C1 segment of cervical spinal cord (tissue), 14 donors: Measurements from ENCODE around the gene TMEM239.
"Not testable (repeated sequence)": the region's sequence is repeated elsewhere in the genome, so short reads cannot be mapped to it uniquely, and the experiment has no call there.

Experiments
- DNase-seq, 14 donors: peaks; one replicate each; lab custom pipeline; 2025; lab: John Stamatoyannopoulos, UW

TMEM239 gene

DNA sequence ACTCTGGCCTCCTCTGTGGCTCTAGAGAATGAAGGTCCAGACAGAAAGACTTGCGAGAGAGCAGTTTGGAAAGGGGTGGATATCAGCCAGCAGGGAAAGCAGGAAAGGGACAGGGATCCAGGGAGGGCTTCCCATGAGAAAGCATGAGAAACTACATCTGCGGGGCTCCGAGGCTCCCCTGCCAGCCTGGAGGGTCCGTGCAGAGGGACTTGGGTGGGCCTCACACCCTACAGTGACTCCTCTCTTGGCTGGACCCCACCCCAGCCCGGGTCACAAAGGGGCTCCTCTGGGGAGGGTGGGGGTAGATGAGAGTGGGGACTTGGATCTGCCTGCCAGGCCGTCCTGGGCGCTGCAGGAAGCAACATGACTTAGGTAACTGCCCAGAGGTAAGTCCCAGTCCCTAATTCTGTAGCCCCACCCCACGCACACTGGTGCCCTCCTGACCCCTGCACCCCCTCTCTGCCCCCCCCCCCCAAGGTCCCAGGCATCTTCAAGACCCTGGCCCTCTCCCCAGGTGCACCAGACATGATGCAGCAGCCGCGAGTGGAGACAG is at the start of gene TMEM239:
Gene TMEM239, plus strand, starts transcription at position 335 of the 553 bp plus-strand sequence. Its CDS starts 191 bp downstream, at position 526.
- no peak for DNase-seq

DNA sequence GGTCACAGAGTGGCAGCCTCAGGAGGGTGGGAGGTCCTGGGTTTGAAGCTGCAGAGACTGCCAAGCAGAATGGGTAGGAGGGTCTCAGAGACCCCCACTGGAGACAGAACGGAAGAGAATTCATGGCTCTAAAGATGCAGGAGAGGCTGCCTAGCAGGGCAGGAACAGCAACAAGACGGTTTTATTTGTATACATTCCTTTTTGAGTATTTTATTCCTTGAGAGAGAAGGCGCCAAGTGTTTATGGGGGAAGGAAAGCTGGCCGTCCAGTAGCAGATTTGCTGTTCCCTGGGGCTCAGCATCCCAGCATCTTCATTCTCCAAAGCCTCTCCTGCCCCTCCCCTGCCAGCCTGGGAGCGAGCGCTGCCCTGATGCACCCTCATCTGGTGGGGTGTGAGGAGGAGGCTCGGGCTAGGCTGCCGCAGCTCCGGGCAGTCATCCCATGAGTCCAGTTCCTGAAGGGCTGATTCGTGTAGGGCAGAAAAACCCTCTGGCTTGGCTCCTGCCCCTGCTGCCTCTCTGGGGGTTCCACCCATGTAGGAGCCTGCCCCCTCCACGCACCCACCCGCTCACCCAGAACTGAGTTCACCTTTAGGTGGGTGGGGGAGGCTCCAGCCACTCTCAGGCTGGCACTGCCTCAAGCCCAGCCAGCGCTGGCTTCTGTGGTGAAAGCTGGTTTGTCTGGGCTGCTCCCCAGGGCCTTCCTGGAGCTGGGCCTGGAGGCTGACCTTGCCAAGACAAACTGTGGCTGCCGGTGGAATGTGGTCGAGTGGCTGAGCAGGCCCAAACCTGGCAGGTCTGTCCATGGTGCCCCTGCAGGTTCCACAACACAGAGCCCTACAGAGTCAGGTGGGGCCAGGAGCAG is 48.2 kb upstream of the TMEM239 start:
- DNase-seq, result peak in 2 of 14 donors; percentile 7 to 9

GRCh38 chr20:2768632-2769015 is 47.5 kb upstream of the TMEM239 start:
- DNase-seq, result no peak

- not testable (repeated sequence) for DNase-seq
These were observed 46.1 kb upstream of the TMEM239 start for GRCh38 chr20:2770091-2770490.

DNA sequence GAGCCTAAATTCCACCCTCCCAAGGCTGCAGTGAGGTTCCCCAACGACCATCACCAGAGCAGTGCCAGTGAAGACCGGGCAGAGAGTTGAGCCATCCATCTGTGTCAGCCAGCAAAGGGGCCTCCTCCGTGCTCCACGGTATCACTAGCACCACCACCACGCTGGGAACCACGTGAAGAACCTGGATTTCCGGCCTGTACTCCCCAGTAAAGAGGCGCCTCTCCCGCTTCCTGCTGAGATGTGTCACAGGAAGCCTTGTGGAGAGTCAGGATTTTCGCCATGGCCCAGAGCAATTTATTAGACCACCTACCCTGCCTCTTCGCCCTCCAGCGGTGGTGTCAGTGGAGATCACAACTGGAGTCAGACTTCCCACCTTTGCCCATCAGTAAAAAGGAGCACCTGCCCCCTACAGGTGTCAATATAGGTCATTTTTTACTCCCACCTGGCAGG is 44.5 kb upstream of the TMEM239 start:
- DNase-seq, result no peak

DNA sequence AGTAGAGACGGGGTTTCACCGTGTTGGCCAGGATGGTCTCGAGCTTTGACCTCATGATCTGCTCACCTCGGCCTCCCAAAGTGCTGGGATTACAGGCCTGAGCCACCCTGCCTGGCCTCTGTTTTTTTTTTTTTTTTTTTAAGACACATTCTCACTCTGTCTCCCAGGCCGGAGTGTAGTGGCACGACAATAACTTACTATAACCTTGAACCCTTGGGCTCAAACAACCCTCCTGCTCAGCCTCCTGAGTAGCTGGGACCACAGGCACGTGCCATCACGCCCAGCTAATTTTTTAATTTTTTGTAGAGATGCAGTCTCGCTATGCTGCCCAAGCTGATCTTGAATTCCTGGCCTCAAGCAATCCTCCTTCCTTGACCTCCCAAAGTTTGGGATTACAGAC is 42.4 kb upstream of the TMEM239 start:
- DNase-seq, result no peak

DNA sequence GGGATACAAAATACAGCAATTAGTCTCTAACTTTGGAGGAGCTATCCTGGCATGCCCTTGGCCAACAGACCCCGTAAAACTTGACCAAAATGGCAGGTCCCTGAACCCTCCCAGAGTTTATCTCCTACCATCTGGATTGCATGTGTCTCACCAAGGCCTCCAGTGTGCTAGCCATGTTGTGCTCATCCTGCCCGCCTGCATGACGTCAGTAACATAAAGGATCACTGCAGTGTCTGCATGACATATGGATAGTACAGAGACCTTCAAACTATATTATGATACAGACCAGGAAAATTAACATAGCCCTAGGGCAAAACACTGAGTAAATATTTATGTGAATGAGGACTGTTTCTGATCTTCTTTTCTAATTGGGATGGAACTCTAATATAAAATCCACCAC is 41.0 kb upstream of the TMEM239 start:
- no peak for DNase-seq

GRCh38 chr20:2778602-2779321 is 37.4 kb upstream of the TMEM239 start:
- no peak for DNase-seq

DNA sequence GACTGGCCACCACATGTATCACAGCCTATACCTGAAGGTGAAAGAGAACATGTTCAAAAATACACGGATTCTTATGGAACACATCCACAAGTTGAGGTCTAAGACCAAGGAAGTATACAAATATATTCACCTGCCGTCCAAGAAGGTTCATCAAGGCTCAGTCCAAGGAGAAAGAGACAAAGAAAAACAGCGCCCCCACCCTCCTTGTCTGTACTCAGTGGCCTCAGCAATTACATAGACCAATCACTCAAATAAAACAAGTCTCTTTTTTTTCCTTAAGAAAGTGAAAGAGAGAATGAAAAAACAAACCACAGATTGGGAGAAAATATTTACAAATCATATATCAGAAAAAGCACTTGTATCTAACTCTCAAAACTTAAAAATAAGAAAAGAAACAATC is 35.2 kb upstream of the TMEM239 start:
- no peak for DNase-seq

GRCh38 chr20:2783908-2784566 is 32.1 kb upstream of the TMEM239 start:
- DNase-seq, result no peak

GRCh38 chr20:2793471-2793870 is 22.7 kb upstream of the TMEM239 start:
- no peak for DNase-seq

DNA sequence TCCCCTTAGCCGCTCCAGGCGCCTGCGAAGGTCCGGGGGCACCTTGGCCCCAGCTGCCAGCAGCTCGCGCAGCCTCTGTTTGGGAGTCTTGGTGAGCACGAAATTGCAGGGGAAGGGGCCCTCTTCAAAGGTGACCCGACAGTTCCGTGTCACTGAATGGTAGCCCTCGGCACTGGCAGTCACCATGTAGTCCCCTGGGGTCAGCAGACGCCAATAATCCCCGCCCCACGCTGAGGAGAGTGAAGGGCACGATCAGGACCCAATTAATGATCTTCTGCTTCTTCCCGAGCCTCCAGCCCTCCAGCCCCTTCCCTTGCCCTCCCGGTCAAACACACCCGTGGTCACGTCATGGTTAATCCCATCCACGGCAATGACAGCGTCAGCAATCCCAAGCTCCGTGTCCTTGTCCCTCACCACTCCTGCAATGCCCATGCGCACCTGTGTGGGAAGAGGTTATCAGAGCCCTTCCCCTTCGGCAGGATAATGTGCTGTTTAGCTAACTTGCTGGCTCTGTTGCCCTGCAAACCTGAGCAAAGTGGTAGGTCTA is 21.9 kb upstream of the TMEM239 start:
- no peak for DNase-seq

DNA sequence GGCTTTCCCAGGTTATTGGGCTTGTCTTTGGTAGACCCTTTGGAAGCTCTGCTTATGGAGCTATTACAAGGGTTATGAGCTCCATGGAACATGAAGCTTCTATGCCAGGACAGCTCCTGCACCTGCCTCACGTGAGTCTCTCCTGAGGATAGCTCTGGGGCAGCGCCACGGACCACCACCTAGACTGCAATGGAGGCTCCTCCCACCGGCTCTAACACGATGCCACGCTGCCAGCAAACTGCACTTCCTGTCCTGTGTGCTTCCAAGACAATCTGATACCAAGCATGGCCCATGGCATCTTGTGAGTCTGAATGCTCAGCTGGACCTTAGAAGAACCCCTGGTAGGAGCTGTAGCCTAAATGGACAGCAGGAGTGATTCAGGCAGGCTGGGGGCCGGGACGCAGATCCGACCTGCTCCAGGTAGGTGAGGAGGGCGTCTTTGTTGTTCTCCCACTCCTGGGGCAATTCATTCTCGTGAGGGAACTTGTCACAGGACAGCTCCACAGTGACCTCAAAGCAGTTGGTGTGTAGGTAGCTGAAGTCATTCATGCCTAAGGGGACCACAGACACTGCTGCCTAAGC is 21.2 kb upstream of the TMEM239 start:
- DNase-seq, result no peak

DNA sequence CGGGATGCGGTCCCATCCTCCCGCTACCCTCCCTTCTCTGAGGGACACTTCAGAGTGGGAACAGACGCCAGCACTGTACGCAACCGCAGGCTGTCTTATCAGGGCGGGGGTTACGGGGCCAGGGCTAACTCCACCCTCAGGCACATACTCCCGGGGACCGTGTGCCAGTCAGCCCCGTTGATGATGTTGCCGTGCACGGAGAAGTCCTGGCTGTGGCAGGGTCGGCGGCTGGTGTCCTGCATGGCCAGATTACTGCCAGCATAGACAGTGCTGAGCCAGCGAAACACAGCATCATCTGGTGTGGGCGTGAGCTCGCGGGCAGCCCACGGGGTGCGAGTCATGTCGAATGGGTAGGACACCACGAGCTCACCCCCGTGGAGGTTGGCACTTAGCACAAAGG is 20.7 kb upstream of the TMEM239 start:
- no peak for DNase-seq

DNA sequence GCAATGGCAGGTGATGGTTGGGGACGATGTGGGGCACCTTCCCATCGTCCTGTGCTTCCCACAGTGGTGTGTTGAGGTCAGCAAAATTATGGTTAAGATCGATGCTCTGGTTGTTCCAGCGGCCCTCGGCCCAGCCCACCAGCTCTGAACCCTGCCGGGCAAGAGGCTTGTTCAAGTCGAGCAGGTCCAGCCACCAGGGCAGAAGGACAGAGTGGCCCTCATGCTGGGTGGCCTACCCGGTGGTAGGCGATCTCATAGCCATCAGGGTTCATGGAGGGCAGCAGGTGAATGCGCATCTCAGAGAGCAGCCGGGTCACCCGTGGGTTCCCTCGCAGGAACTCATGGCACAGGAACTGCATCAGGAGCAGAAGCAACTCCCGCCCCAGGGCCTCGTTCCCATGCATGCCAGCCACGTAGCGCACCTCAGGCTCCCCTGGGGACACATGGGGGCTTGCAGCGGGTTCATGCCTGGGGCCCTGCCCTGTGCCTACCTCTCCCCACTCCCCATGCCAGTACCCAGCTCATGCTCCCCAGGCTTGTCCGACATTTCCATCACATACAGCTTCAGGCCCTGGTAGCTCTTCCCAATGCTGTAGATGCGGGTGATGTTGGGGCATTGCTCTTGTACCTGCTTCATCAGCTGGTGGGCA is 20.0 kb upstream of the TMEM239 start:
- no peak for DNase-seq

DNA sequence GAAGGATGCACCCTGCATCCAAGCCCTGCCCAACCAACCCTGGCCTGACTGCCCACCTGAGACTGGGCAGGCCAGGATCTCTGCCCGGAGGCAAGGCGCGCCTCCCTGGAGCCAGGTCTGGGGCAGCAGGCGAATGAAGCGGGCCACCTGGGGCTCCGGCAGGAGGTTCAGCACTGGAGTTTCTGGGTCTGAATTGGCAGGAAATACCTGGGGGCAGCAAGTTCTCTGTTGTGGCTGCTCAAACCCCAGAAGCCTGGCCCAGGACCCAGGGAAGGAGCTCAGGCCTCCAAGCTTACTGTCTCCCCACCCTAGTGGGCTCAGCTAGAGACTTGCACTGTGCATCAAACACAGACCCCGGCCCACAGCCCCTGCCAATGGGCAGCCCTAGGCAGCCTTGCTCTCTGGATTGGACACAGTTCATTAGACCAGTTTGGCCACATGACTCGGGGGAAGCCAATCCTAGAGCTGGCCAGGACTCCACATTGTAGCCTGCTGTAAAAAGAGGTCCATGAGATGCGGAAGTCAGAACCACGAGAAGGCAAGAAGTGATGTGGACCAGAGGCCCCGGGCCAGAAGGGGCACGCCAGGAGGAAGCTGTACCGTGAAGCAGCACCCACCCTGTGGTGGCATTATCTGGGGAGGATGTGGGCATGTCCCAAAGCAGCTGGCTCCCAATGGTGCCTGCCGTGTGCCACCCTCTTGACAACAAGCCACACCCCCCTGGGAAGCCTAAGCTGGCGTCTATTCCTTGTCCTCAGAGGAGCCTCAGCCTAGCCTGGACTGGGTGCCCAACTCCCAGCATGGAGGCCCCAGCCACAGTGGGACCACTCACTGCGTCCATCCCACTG is 18.8 kb upstream of the TMEM239 start:
- no peak for DNase-seq

DNA sequence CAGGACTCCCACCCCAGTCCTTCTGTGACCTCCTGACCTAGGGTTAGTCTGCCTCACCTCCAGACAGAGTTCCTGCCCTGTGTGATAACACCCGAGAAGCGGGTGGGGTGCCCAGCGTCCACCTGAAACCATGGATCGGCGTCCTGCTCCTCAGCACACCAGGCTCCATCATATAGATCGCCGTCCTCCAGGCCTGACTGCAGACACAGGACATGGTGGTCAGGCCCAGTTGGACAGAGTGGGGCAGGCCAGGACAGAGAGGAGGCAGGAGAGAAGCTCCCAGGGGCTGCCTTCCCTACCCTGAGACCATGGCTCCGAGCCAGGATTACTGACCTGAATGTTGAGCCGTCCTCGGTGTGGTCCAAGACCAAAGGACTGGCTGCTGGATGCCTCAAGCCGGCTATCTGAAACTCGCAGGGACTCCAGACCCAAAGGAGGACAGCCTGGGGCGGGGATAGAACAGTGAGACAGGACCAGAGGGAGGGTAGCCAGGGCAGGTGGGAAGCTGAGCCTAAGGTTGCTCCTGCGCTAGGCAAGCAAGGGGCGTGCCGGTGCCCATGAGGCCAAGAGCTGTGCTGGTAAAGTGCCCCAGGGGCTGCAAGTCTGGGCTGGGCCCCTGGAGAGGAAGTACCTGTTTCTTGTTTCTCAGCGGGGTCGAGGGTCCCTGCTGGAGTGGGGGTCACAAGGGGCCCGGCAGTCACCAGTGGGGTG is 17.9 kb upstream of the TMEM239 start:
- DNase-seq, result no peak

DNA sequence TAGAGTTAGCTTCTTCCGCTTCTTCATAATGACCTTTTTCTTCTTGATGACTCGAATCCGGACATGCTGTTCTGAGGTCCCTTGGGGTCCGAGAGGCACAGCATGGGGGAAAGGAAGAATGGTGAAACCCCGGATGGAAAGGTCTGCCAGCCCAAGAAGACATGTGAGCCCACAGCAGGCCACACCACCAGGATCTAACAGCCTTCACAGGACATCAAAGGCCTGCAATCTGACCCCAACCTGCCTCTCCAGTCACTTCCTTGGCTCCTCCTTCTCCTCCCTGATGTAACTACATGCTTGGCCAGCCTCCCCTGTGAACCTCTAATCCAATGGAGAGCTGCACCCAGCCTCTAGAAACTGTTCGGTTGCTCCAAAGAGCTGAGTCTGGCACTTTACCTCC is 17.4 kb upstream of the TMEM239 start:
- DNase-seq, result no peak

- no peak for DNase-seq
These were observed 16.9 kb upstream of the TMEM239 start for GRCh38 chr20:2799271-2799670.
